HG03045 (cell line): ENCODE data around the gene EGFR.

Experiments
- ATAC-seq: cut with Tn5 transposase; IDR thresholded peaks from one replicate; pipeline ENCODE4 v1.9.1; 2021; ENCODE audit warnings: mild to moderate bottlenecking, moderate library complexity; ENCODE audit not compliant: unreplicated experiment

EGFR gene

GRCh38 chr7:55099821-55100543 lies 81.2 kb downstream of the EGFR start:
- ATAC-seq, result no peak

DNA sequence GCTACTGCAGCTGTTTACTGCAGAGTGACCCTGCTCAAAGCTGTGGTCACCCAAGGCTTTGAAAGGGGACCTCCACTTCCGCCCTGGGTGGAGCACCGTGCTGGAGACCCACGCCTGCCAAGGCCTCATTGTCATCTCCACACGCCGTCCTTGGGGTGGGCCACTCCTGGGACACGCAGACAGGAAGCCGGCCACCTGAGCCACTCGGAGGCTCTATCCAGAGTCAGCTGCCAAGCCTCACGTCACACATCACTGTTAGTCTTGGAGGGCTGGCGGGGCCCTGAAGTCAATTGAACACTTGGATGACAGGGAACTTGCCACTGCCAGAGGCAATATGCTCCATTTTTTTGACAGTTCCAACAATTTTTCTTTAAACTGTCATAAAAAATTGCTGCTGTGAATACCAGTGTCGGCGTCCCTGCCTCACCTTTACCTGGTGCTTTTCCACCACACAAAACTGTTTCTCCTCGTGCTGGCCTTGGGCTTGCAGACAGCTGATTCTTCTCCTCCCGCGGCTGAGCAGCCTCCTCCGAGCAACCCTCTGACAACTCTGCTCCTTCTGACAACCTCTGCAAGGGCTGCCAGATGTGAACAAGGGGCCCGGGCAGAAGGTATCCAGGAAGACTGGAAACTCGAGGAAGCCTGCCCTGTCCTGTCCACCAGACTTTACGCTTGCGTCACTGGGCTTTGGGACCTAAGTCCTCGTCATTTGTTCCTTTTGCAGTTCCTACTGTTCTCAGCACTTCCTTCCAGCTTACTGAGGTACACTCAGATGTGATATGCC lies 81.9 kb downstream of the EGFR start:
- ATAC-seq, result no peak

GRCh38 chr7:55101359-55101758 lies 82.5 kb downstream of the EGFR start:
- ATAC-seq, result no peak

- ATAC-seq, result no peak
These were observed 85.3 kb downstream of the EGFR start for GRCh38 chr7:55104123-55104522.

- no peak for ATAC-seq
These were observed 86.1 kb downstream of the EGFR start for GRCh38 chr7:55104712-55105433.

- no peak for ATAC-seq
These were observed 87.1 kb downstream of the EGFR start for GRCh38 chr7:55105952-55106351.

- no peak for ATAC-seq
These were observed 89.1 kb downstream of the EGFR start for GRCh38 chr7:55107946-55108345.

GRCh38 chr7:55108401-55108800 lies 89.6 kb downstream of the EGFR start:
- ATAC-seq, result no peak

GRCh38 chr7:55108818-55109217 lies 90.0 kb downstream of the EGFR start:
- ATAC-seq, result no peak

- ATAC-seq, result no peak
These were observed 90.8 kb downstream of the EGFR start for GRCh38 chr7:55109404-55110167.

DNA sequence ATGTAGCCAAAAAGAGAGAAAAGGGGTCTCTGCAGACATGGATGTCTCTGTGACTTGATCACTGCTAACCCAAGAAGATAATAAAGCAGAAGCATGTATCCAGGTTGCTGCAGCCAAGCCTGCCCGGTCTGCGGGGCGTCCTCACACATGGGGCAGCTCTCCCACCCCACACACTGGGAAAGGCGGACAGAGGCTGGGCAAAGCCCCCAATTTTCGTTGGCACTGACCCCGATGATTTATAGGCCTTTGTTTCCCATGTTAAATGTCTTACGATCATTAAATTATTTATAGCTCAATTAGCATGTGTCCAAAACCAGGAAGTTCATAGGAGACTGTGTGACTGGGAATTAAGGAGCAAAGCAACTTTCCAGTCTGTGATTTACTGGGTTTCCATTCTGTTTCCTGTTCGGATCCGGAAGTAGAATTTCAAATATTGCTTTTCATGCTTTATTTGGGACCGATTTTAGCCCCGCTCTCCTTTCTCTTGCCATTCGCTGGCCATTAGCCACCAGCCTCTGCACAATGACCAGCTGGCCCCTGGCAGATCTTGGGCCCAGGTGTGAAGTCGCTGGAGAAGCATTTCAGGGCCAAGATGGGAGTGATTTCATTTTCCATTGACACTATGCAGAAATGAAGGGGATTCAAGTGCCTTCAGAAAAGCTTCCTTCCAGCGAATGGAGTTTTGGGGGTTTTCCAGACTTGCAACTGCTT lies 91.6 kb downstream of the EGFR start:
- no peak for ATAC-seq

- ATAC-seq, result no peak
These were observed 92.2 kb downstream of the EGFR start for GRCh38 chr7:55110993-55111361.

- no peak for ATAC-seq
These were observed 93.2 kb downstream of the EGFR start for GRCh38 chr7:55112056-55112455.

DNA sequence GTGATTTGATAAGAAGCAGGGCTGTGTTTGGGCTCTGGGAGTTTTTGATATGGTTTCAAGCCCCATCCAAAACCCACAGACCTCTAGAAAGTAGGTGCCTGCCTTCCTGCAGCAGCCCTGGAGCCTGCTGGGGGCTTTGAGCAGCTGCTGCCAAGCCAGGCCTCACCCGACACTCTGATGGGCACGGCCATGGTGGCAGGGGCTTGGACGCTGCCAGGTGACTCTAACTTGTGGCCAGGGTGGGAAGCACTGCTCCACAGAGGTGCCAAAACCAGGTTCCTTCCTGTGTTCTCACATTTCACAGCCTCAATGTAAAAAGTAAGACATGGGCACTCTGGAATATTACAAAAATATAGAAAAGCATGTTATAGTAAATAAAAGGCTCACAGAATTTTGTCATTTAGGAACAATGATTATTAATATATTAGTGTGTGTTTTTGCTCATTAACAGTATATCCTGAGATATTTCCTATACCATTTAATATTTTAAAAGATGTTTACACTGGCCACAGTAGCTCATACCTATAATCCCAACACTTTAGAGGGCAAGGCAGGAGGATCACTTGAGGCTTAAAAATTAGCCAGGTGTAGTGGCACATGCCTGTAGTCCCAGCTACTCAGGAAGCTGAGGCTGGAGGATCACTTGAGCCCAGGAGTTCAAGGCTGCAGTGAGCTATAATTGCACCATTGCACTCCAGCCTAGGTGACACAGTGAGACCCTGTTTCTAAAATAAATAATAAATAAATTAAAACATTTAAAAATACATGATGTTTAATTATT lies 95.1 kb downstream of the EGFR start:
- ATAC-seq, result no peak

- ATAC-seq, result no peak
These were observed 98.5 kb downstream of the EGFR start for GRCh38 chr7:55117286-55117685.

DNA sequence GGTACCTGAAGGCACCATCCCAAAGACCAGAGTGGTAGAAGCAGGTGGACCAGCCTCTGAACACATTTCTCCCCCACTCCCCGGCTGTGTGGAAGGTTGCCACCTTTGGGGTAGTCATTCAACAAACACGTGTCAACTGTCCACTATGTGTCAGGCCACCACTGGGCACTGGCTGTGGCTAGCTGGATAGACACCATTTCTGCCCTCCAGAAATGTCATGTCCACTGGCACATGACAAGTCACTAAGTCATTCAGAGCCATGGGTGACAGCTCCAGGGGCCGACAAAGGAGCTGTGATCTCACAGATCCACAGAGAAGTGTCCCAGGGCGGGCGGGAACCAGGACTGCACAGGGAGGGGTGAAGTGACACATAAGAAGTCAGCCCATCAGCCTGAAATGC lies 99.6 kb downstream of the EGFR start:
- ATAC-seq, result no peak

GRCh38 chr7:55119571-55119970 lies 100.8 kb downstream of the EGFR start:
- no peak for ATAC-seq

DNA sequence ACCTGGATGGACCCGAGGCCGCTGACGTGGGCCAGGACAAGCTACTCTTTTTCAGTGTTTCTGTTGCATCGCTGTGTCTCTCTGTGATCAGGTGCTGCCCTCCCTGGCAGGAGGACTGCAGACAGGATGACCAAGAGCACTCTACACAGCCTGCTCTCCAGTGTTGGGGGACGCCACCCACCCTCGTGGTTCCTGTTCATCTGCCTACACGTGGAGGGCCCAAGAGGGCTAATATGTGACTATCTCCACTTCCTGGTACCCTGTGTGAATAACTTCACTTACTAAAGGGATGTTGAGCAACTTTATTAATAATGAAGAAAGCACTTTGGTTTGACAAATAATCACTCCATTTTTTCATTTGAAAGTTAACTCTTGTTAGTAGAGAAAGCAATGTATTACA lies 101.3 kb downstream of the EGFR start:
- no peak for ATAC-seq

DNA sequence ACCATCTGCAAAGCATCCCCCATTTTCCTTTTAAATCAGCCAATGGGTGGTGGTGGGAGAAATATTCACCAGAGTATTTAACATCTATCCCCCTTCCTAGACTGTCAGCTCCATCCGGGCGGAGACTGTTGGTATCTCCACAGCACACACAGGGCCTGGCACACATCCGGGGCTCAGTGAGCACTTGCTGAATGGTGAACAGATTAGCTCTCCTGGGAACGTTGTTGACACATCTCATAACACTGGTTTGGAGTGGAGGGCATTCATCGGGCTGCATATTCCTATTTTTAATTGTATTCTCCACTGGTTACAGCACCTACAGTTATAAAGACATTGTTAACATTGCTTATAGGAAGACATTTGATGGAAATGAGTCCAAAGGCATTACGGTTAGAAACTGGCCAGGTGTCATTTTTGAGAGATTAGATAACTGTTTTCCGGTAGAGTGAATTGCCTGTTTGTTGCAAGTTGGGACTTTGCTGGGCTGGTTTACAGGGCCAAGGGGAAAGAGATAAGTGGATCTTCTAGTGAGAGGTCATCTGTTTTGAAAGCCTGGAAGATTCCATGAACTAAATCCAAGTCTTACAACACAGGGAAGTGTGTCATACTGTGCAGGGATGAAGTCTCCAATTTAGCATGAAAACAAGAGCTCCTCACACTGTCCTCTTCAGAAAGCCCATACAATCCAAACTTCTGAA lies 101.8 kb downstream of the EGFR start:
- no peak for ATAC-seq
